IMR-90 (cell line): ENCODE results near the gene DKK3.

Experiments used
- BHLHE40 ChIP-seq: fragments of 150-350 bp; IDR thresholded peaks from 2 replicates; pipeline ENCODE4 v1.6.1; 2016; ENCODE audit warnings: mild to moderate bottlenecking, low read depth, low read length
- CEBPB ChIP-seq: IDR thresholded peaks from 2 replicates; pipeline ENCODE4 v1.6.1; 2012; ENCODE audit warnings: low read depth, low read length, improper control_type of control experiment
- CTCF ChIP-seq: conservative IDR thresholded peaks from 2 replicates; pipeline ENCODE4 v1.5.1; 2012; ENCODE audit warnings: mild to moderate bottlenecking, low read depth, low read length, improper control_type of control experiment
- ELK1 ChIP-seq: fragments of 150-350 bp; IDR thresholded peaks from 2 replicates; pipeline ENCODE4 v1.6.1; 2016; ENCODE audit warnings: low read depth, mild to moderate bottlenecking, low read length, moderate library complexity, borderline replicate concordance
- MAZ ChIP-seq: IDR thresholded peaks from 2 replicates; pipeline ENCODE4 v1.6.1; 2012; ENCODE audit warnings: low read depth, mild to moderate bottlenecking, low read length, improper control_type of control experiment, moderate library complexity, borderline replicate concordance
- MXI1 ChIP-seq: IDR thresholded peaks from 2 replicates; pipeline ENCODE4 v1.6.1; 2012; ENCODE audit warnings: low read depth, mild to moderate bottlenecking, low read length, moderate library complexity, borderline replicate concordance
- NFE2L2 ChIP-seq: fragments of 150-350 bp; IDR thresholded peaks from 2 replicates; pipeline ENCODE4 v1.6.1; 2016; ENCODE audit warnings: low read depth, mild to moderate bottlenecking, low read length
- POLR2A ChIP-seq: IDR thresholded peaks from 2 replicates; pipeline ENCODE4 v1.6.1; 2012; ENCODE audit warnings: mild to moderate bottlenecking, low read depth, low read length
- RAD21 ChIP-seq: IDR thresholded peaks from 2 replicates; pipeline ENCODE4 v1.6.1; 2012; ENCODE audit warnings: low read length, improper control_type of control experiment
- SMC3 ChIP-seq: fragments of 150-350 bp; IDR thresholded peaks from 2 replicates; pipeline ENCODE4 v1.6.1; 2016; ENCODE audit warnings: low read depth, mild to moderate bottlenecking, antibody characterized with exemption, low read length, moderate library complexity

GRCh38 chr11:11972730-11973341 is 35.6 kb downstream of the DKK3 start:
- no peak for TF ChIP-seq SMC3
- no peak for TF ChIP-seq CTCF
- no peak for TF ChIP-seq MAZ
- no peak for TF ChIP-seq POLR2A
- TF ChIP-seq MXI1 = no peak
- TF ChIP-seq BHLHE40 = no peak
- no peak for TF ChIP-seq ELK1
- no peak for TF ChIP-seq NFE2L2
- TF ChIP-seq RAD21 = no peak
- no peak for TF ChIP-seq CEBPB
